Measurements from ENCODE around the gene SLC28A2.
"Not testable (repeated sequence)": the region's sequence is repeated elsewhere in the genome, so short reads cannot be mapped to it uniquely, and the experiment has no call there.

SLC28A2 gene

GRCh38 chr15:45262906-45263461 is 10.9 kb downstream of the SLC28A2 start:
- no peak for DNase-seq

- no peak for DNase-seq
These were observed 11.8 kb downstream of the SLC28A2 start for GRCh38 chr15:45263854-45264253.

- DNase-seq = no peak
These were observed 13.5 kb downstream of the SLC28A2 start for GRCh38 chr15:45265506-45265905.

GRCh38 chr15:45268135-45268534 is 16.1 kb downstream of the SLC28A2 start:
- DNase-seq = no peak

- no peak for DNase-seq
These were observed 22.8 kb downstream of the SLC28A2 start for GRCh38 chr15:45274636-45275380.

- DNase-seq = no peak
These were observed 24.8 kb downstream of the SLC28A2 start for GRCh38 chr15:45276831-45277230.

- DNase-seq = peak; percentile 91
These were observed 27.1 kb downstream of the SLC28A2 start for GRCh38 chr15:45279024-45279698.

- DNase-seq = no peak
These were observed 33.4 kb downstream of the SLC28A2 start for GRCh38 chr15:45285413-45285812.

- DNase-seq = no peak
These were observed 35.4 kb downstream of the SLC28A2 start for GRCh38 chr15:45287390-45287956.

- no peak for DNase-seq
These were observed 36.9 kb downstream of the SLC28A2 start for GRCh38 chr15:45288947-45289346.

- no peak for DNase-seq
These were observed 40.0 kb downstream of the SLC28A2 start for GRCh38 chr15:45291822-45292582.

- DNase-seq = not testable (repeated sequence)
These were observed 41.3 kb downstream of the SLC28A2 start for GRCh38 chr15:45293326-45293725.

- not testable (repeated sequence) for DNase-seq
These were observed 46.9 kb downstream of the SLC28A2 start for GRCh38 chr15:45298964-45299378.

- no peak for DNase-seq
These were observed 52.7 kb downstream of the SLC28A2 start for GRCh38 chr15:45304711-45305110.

- no peak for DNase-seq
These were observed 54.1 kb downstream of the SLC28A2 start for GRCh38 chr15:45306105-45306504.

GRCh38 chr15:45307230-45307924 is 55.3 kb downstream of the SLC28A2 start:
- no peak for DNase-seq

- not testable (repeated sequence) for DNase-seq
These were observed 62.1 kb downstream of the SLC28A2 start for GRCh38 chr15:45314117-45314516.

GRCh38 chr15:45314960-45315359 is 62.9 kb downstream of the SLC28A2 start:
- no peak for DNase-seq

- DNase-seq = no peak
These were observed 67.6 kb downstream of the SLC28A2 start for GRCh38 chr15:45319472-45320214.

- no peak for DNase-seq
These were observed 68.7 kb downstream of the SLC28A2 start for GRCh38 chr15:45320581-45321205.

GRCh38 chr15:45326280-45326679 is 74.2 kb downstream of the SLC28A2 start:
- DNase-seq = no peak

Measured in NCI-H510A (cell line).